Smooth muscle cell (in vitro differentiated cells): ENCODE results near the gene METTL26. TPM values are rescaled to one million over a fixed set of nuclear protein-coding genes. Genes with fewer than 3 reads are reported as not detected.
A peak's percentile ranks its signal among the peaks of the same experiment; 100 is the strongest.

ENCODE experiments used
- DNase-seq: peaks from one replicate; lab custom pipeline; 2025; ENCODE audit not compliant: unreplicated experiment; lab: John Stamatoyannopoulos, UW
- H2AFZ ChIP-seq: fragments of 200-600 bp; sonication (generic); 2 replicates; pipeline ENCODE4 v1.6.0; 2016; ENCODE audit warnings: antibody characterized with exemption, low read depth, mild to moderate bottlenecking
- H3F3A ChIP-seq: fragments of 200-600 bp; sonication (generic); 2 replicates; pipeline ENCODE4 v1.6.0; 2017; ENCODE audit warnings: antibody characterized with exemption, low read depth
- H3K27ac ChIP-seq: fragments of 200-600 bp; sonication (generic); 2 replicates; pipeline ENCODE4 v1.5.1; 2016; ENCODE audit warnings: low read depth, mild to moderate bottlenecking
- H3K27me3 ChIP-seq: fragments of 200-600 bp; sonication (generic); 2 replicates; pipeline ENCODE4 v1.6.1; 2016; ENCODE audit warnings: low read depth, mild to moderate bottlenecking
- H3K36me3 ChIP-seq: fragments of 200-600 bp; sonication (generic); 2 replicates; pipeline ENCODE4 v1.5.1; 2016; ENCODE audit warnings: low read depth
- H3K4me1 ChIP-seq: fragments of 200-600 bp; sonication (generic); 2 replicates; pipeline ENCODE4 v1.5.1; 2016; ENCODE audit warnings: low read depth
- H3K4me2 ChIP-seq: fragments of 200-600 bp; sonication (generic); 2 replicates; pipeline ENCODE4 v1.6.0; 2016; ENCODE audit warnings: mild to moderate bottlenecking
- H3K4me3 ChIP-seq: fragments of 200-600 bp; sonication (generic); 2 replicates; pipeline ENCODE4 v1.5.1; 2016; ENCODE audit warnings: mild to moderate bottlenecking
- H3K79me2 ChIP-seq: fragments of 200-600 bp; sonication (generic); 2 replicates; pipeline ENCODE4 v1.6.0; 2016; ENCODE audit warnings: low read depth, mild to moderate bottlenecking
- H3K9ac ChIP-seq: fragments of 200-600 bp; sonication (generic); 2 replicates; pipeline ENCODE4 v1.6.0; 2016; ENCODE audit warnings: low read depth
- H3K9me3 ChIP-seq: fragments of 200-600 bp; sonication (generic); replicated peaks from 2 replicates; pipeline ENCODE4 v1.5.1; 2016; ENCODE audit warnings: low read depth
- H4K20me1 ChIP-seq: fragments of 200-600 bp; sonication (generic); 2 replicates; pipeline ENCODE4 v1.6.0; 2016; ENCODE audit warnings: low read depth
- WGBS: methylation state at CpG from one replicate; pipeline ENCODE4 v1.1.7; 2016; ENCODE audit warnings: low lambda C conversion rate; 5-methylcytosine and 5-hydroxymethylcytosine counted together
- polyA plus RNA-seq: library from polyadenylated mRNA; unstranded; fragments of >200 nt; fragmentation: Nextera tagmentation; extraction: Ambion mirVana; gene quantifications from 2 replicates; pipeline ENCODE4 v1.2.1, GENCODE V29; 2016
- total RNA-seq: library from RNA; depleted of rRNA; stranded (reverse); fragments of >200 nt; gene quantifications from 2 replicates; pipeline ENCODE4 v1.2.3, GENCODE V29; 2014
- TF ChIP-seq, protein P1 (sequence below): fragments of 200-600 bp; sonication (generic); IDR thresholded peaks from 2 replicates; pipeline ENCODE4 v1.5.1; 2017; ENCODE audit warnings: borderline replicate concordance, mild to moderate bottlenecking, antibody characterized with exemption; ENCODE audit not compliant: insufficient read depth, poor library complexity, severe bottlenecking

METTL26 gene
- total and polyA plus RNA-seq, 2 experiments from 2014 or later, result 134 to 238 TPM

GRCh38 chr16:662597-662996 lies 26.5 kb upstream of the METTL26 start:
- H3F3A ChIP-seq, result no peaks in the 10 kb centered on the region
- H2AFZ ChIP-seq, result no peak overlapping the region
- no peaks in the 10 kb centered on the region for H3K36me3 ChIP-seq
- TF ChIP-seq, protein P1, sequence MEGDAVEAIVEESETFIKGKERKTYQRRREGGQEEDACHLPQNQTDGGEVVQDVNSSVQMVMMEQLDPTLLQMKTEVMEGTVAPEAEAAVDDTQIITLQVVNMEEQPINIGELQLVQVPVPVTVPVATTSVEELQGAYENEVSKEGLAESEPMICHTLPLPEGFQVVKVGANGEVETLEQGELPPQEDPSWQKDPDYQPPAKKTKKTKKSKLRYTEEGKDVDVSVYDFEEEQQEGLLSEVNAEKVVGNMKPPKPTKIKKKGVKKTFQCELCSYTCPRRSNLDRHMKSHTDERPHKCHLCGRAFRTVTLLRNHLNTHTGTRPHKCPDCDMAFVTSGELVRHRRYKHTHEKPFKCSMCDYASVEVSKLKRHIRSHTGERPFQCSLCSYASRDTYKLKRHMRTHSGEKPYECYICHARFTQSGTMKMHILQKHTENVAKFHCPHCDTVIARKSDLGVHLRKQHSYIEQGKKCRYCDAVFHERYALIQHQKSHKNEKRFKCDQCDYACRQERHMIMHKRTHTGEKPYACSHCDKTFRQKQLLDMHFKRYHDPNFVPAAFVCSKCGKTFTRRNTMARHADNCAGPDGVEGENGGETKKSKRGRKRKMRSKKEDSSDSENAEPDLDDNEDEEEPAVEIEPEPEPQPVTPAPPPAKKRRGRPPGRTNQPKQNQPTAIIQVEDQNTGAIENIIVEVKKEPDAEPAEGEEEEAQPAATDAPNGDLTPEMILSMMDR, result no peak
- H3K27ac ChIP-seq, result no peak overlapping the region
- H3K9me3 ChIP-seq, result no peaks in the 10 kb centered on the region
- no peaks in the 10 kb centered on the region for H3K27me3 ChIP-seq
- H3K79me2 ChIP-seq, result no peaks in the 10 kb centered on the region
- H3K4me1 ChIP-seq, result peaks cover 3% of the 10 kb centered on the region
- no peaks in the 10 kb centered on the region for H4K20me1 ChIP-seq
- H3K4me3 ChIP-seq, result no peak overlapping the region
- 98% methylated on average over 21 of the region's 21 CpGs for WGBS
- DNase-seq, result no peak
- no peak overlapping the region for H3K9ac ChIP-seq
- no peak overlapping the region for H3K4me2 ChIP-seq

DNA sequence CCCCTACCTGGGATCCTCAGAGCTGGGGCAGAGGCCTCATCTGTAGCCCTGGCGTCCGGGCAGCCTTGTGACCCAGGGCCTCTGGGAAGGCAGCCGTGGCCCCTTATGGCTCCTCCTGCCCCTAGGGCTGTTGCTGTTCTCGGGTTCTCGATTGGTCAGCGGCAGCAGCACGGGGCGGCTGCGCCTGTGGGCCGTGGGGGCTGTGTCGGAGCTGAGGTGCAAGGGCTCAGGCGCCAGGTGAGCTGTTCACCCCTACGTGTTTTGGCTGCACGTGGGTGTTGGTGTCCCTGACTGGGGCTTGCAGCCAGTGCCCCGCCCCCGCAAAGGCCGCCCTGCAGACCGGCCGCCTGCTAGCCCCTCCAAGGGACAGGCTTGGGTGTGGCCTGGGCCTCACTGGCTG lies 26.0 kb upstream of the METTL26 start:
- Histone ChIP-seq H3K27ac (no peak overlapping the region), H3K4me2 (no peak overlapping the region), H3F3A (no peaks in the 10 kb centered on the region), H3K9ac (no peak overlapping the region), H3K36me3 (no peaks in the 10 kb centered on the region), H3K4me1 (peaks cover 3% of the 10 kb centered on the region), H3K27me3 (no peaks in the 10 kb centered on the region), H4K20me1 (no peaks in the 10 kb centered on the region), H2AFZ (no peak overlapping the region), H3K4me3 (no peak overlapping the region), H3K9me3 (no peaks in the 10 kb centered on the region), H3K79me2 (no peaks in the 10 kb centered on the region)
- DNase-seq, result no peak
- TF ChIP-seq, protein P1, result no peak
- WGBS, result 98% methylated on average over 19 of the region's 19 CpGs

DNA sequence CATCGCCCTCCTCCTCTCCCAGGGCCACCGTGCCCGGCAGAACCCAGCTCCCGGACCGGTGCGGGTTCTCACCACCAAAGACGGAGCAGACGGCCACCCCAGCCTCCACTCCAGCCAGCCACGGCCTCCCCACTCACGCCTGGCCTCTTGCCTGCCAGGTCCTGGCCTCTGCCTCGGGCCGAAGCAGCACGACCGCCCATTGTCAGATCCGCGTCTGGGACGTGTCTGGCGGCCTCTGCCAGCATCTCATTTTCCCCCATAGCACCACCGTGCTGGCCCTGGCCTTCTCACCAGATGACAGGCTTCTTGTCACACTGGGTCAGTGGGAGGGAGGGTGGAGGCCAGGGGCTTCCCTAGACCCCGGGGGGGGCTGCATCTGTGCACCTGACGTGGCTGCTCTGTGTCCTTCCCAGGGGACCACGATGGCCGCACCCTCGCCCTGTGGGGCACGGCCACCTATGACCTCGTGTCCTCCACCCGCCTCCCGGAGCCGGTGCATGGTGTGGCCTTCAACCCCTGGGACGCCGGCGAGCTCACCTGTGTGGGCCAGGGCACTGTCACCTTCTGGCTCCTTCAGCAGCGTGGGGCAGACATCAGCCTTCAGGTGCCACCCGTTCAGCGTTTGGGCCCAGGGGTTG lies 25.2 kb upstream of the METTL26 start:
- Histone ChIP-seq H3K9me3 (no peaks in the 10 kb centered on the region), H3K4me3 (no peak overlapping the region), H3K4me1 (peaks cover 3% of the 10 kb centered on the region), H3K27ac (no peak overlapping the region), H3K36me3 (no peaks in the 10 kb centered on the region), H3K79me2 (no peaks in the 10 kb centered on the region), H2AFZ (no peak overlapping the region), H4K20me1 (no peaks in the 10 kb centered on the region), H3F3A (no peaks in the 10 kb centered on the region), H3K27me3 (no peaks in the 10 kb centered on the region), H3K4me2 (no peak overlapping the region), H3K9ac (no peak overlapping the region)
- TF ChIP-seq, protein P1, result no peak
- no peak for DNase-seq
- WGBS, result 69% methylated on average over 34 of the region's 35 CpGs

GRCh38 chr16:660459-661183 lies 24.5 kb upstream of the METTL26 start:
- H4K20me1 ChIP-seq, result no peaks in the 10 kb centered on the region
- H3K27me3 ChIP-seq, result no peaks in the 10 kb centered on the region
- H3K27ac ChIP-seq, result no peak overlapping the region
- WGBS, result 37% methylated on average over 26 of the region's 43 CpGs
- H3K4me1 ChIP-seq, result peaks cover 3% of the 10 kb centered on the region
- no peak overlapping the region for H2AFZ ChIP-seq
- H3K4me3 ChIP-seq, result no peak overlapping the region
- DNase-seq, result peak; percentile 64
- TF ChIP-seq, protein P1, result peak; percentile 46
- H3K4me2 ChIP-seq, result peak overlapping the region; percentile 51
- H3K9ac ChIP-seq, result no peak overlapping the region
- no peaks in the 10 kb centered on the region for H3K9me3 ChIP-seq
- no peaks in the 10 kb centered on the region for H3K79me2 ChIP-seq
- H3F3A ChIP-seq, result no peaks in the 10 kb centered on the region
- H3K36me3 ChIP-seq, result no peaks in the 10 kb centered on the region
